RKO (cell line): ENCODE measurements around the gene PIP.
"Not testable (repeated sequence)": the region's sequence is repeated elsewhere in the genome, so short reads cannot be mapped to it uniquely, and the experiment has no call there.

Experiments
- DNase-seq: peaks from one replicate; pipeline ENCODE4 v3.0.0-alpha.2; 2016; ENCODE audit warnings: low spot score

Gene PIP

GRCh38 chr7:143177374-143178119, 45.7 kb downstream of the PIP start:
- DNase-seq: no peak

GRCh38 chr7:143180771-143181170, 48.9 kb downstream of the PIP start:
- not testable (repeated sequence) for DNase-seq

GRCh38 chr7:143181349-143181748, 49.5 kb downstream of the PIP start:
- no peak for DNase-seq

- DNase-seq: no peak
Measured at GRCh38 chr7:143183024-143183423, 51.1 kb downstream of the PIP start, which contains the start of gene TAS2R39. Gene TAS2R39 (plus strand): TSS chr7:143183419. CDS start chr7:143183419, 0 bp downstream.

- DNase-seq: no peak
Measured at GRCh38 chr7:143185551-143185950, 53.7 kb downstream of the PIP start.

- no peak for DNase-seq
Measured at GRCh38 chr7:143188994-143189393, 57.1 kb downstream of the PIP start.
